Bone marrow (tissue), 2 donors: Measurements from ENCODE around the gene PWP2.
"Not testable (repeated sequence)": the region's sequence is repeated elsewhere in the genome, so short reads cannot be mapped to it uniquely, and the experiment has no call there.

Experiments used
- DNase-seq, 2 donors: peaks; one replicate each; lab custom pipeline; 2025; lab: John Stamatoyannopoulos, UW

Gene PWP2

DNA sequence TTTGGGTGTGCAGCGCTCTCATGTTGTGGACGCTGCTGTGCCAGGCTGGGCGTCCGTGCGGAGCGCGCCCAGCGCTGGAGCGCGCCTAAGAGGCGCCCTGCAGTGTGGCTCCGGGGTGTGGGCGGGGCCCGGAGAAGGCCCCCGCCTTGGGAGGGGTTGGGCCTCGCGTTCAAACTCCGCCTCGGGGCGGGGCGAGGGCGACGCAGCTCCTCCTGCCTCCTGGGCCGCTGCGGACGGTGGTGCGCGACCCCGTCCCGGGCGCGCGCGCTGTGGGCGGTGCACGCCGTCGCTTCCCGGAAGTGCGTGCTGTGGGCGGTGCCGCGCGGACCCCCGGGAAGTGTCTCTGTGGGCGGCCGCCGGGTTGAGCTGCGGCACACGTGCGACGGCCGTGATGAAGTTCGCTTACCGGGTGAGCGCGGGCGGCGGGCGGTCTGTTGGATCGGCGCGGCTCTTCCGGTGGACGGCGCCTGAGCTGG lies at the start of gene PWP2:
Gene PWP2, plus strand, starts transcription at position 374 of the 476 bp plus-strand sequence. Its CDS starts 18 bp downstream, at position 392.
- DNase-seq: not testable (repeated sequence)

GRCh38 chr21:44057960-44058651 lies 49.1 kb upstream of the PWP2 start:
- DNase-seq: no peak

- no peak for DNase-seq
These were observed 48.6 kb upstream of the PWP2 start for GRCh38 chr21:44058652-44058964.

DNA sequence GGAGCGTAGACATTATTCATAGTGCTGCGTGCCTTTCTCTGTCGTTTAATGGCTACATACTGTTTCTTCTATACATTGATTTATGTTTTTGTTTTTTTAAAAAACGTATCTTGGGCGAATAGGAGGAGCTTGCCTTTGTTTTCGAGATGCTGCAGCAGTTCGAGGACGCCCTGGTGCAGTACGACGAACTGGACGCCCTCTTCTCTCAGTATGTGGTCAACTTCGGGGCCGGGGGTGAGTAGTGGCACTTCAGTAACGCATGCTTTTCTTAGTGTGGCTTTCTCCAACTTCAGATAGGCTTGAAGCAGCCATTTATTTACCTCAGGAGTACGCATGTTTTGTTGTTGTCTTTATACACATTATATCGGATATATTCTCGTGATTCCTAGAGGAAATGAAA lies 48.2 kb upstream of the PWP2 start:
- DNase-seq: no peak

DNA sequence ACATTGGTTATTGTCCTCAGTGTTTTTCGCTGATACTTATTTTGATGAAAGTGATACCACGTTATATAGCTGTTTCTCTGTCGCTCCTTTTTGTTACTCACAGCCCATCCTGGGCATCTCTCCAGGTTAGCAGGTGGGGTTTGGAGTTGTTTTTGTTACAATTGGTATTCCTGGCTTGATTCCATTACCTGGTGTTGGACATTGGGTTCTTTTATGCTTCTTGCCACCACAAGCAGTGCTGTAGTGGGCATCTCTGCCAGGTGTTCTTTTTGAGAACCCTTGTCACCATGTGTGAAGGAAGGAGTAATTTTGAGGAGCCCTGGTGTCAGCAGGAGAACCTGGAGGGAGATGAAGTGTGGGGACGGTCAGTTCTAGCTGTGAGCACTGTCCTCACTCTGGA lies 47.5 kb upstream of the PWP2 start:
- no peak for DNase-seq

DNA sequence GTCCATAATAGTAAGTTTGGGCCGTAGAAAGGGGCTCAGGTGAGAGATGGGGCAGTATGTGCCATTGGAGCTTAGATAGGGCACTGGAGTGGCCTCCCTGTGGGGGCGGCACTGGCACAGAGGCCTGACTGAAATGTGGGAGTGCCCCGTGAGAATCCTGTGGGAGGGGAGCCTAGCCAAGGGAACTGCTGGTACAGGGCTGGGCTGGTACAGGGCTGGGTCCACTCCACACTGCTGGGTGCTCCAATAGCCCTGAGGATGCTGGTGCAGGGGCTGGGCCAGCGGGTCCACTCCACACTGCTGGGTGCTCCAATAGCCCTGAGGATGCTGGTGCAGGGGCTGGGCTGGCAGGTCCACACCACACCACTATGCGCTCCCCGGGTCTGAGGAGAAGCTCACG lies 44.8 kb upstream of the PWP2 start:
- DNase-seq: no peak

- DNase-seq: no peak
These were observed 43.9 kb upstream of the PWP2 start for GRCh38 chr21:44063151-44063912.

- no peak for DNase-seq
These were observed 42.3 kb upstream of the PWP2 start for GRCh38 chr21:44064852-44065403.

GRCh38 chr21:44065428-44065827 lies 41.8 kb upstream of the PWP2 start:
- DNase-seq: peak in 1 of 2 donors; percentile 74

DNA sequence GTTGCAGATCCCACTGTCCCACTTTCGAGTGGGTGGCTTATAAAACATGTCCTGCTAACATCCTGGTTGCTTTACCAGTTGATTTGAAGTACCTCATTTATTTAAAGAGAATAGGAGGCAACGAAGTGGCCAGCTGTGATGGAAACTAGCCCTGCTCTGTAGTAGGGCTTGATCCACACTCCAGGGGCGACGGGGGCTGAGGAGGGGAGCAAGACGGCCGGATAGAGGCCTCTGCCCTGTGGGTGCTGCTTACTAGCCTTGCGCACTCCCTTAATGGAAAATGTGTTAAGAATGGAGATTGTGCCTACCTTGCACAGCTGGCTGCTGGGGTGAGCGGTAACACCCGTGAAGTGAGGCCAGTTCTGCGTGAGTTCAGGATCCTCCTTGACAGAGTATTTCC lies 41.1 kb upstream of the PWP2 start:
- no peak for DNase-seq

DNA sequence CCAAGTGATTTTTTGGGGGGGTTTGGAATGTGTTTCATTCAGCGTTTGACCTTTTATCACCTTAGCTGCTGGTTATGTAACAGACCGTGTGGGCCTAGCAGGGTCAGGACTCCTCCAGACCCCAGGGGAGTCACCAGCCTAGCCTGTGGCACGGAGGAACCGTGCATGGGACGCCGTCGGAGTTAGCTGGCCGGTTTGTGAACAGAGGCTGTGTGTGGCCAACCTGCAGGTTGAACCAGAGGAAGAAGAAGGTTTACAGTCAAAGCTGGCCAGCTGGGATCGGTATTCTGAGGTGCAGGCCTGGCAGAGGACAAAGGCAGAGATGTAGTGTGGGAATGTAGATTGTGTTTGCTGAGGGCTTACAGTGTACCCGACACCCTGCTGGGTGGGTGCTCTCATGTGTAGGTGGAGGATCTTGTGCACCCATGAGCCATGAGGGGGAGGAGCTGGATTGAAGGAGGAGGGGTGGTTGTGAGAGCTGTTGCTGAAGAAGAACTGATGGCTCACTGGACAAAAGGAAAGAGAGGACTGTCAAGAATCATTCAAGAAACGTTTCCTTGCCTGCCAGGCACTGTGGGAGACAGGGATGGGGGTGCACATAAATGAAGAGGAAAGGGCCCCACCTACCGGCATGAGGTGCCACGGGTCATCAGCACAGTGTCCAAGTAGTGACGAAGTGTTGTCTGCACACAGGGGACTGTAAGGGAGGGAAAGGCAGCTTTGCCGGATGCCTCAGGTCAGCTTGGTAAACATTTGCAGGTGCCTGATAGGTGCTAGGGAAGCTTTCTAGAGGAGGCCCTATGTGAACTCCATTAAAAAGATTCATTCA lies 40.0 kb upstream of the PWP2 start:
- no peak for DNase-seq

GRCh38 chr21:44070391-44070790 lies 36.8 kb upstream of the PWP2 start:
- DNase-seq: no peak

DNA sequence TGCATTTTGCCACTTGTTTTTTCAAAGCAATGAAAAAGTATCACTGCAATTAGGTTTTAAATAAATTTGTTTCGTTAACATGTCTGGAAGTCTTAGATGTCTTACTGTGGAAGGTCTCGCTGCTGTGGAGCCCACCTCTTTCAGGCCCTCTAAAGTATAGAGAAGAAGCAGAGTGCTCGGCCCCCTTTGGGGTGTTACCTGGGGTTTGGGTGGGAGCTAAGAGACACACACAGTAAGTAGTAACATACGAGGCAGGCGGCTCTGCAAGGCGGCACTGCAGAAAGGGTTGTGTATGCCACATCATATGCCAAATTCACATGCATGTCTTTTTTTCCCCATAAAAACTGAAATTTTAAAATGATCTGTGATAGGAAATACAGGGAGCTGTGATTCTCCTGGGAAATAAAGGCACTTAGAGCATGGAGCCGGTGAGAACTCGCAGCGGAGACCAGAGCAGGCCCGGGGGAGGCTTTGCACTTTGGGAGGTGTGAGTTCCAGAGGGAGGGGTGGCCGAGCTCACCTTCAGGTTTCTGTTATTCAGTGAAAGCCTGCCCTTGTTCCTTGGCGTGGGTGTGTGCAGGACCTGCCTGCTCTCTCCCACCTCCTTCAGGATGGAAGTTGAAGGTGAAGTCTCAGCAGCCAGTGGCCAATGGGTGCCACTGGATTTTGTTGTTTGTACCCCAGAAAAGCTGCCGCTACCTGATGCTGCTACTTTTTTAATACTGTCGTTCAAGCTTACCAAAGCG lies 35.7 kb upstream of the PWP2 start:
- DNase-seq: no peak

DNA sequence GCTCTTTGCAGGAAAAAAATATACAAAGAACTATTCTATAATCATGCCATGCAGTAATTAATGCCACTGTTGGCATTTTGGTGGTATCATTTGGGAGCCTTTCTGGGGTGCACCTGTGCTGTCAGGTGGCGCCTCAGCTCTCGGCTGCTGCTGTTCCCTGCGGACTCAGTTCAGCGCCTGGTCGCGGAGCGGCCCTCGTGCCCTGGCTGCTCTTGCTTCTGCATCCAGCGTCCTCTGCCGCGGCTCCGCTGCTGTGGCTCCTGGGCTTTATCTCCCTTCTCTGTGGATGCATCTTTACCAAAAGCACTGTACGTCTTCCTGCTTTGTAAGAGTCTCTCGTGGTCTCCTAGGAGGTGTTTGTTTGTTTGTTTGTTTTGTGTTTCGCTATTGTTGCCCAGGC lies 35.1 kb upstream of the PWP2 start:
- DNase-seq: no peak

GRCh38 chr21:44074315-44074958 lies 32.8 kb upstream of the PWP2 start:
- DNase-seq: no peak

GRCh38 chr21:44076316-44076715 lies 30.9 kb upstream of the PWP2 start:
- no peak for DNase-seq

DNA sequence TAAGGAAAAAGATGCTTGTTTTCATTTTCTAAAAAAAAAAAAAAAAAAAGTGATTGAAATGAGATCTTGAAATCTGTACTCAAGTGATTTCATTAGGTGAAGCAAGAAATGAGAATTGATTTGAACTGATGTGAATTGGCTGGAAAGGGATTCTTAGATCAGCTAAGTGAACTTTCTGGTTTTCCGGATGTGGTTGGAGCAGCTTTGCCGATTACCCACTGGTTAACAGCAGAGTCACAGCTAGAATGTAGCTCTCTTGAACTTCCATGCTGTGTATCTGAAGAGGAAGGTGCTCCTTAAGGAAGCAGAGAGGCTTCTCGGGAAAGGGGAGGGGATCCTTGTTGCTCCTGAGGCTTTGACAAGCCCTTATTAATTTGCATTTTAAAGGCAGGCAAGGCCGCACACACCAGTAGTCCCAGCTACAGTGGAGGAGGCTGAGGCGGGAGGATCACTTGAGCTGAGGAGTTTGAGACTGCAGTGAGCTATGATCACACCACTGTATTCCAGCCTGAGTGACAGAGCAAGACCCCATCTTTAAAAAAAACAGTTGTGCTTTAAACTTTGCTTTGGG lies 28.7 kb upstream of the PWP2 start:
- DNase-seq: no peak

- no peak for DNase-seq
These were observed 27.8 kb upstream of the PWP2 start for GRCh38 chr21:44079446-44079845.

DNA sequence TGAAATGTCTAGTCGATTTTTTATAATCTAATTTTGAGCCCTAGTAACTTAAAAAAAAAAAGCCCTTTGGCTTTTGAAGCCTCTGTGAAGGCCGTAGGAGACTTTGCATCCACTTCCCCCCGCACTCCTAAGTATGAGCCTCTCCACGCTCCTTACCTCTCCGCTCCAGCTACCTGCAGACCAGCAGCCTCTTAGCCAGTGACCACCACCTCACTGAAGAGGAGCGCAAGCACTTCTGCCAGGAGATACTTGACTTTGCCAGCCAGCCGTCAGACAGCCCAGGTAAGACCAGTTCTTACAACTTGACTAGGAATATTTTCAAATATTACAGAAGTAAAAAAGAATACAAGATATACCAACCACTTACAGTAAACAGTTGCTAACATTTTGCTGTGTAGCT lies 27.4 kb upstream of the PWP2 start:
- no peak for DNase-seq

DNA sequence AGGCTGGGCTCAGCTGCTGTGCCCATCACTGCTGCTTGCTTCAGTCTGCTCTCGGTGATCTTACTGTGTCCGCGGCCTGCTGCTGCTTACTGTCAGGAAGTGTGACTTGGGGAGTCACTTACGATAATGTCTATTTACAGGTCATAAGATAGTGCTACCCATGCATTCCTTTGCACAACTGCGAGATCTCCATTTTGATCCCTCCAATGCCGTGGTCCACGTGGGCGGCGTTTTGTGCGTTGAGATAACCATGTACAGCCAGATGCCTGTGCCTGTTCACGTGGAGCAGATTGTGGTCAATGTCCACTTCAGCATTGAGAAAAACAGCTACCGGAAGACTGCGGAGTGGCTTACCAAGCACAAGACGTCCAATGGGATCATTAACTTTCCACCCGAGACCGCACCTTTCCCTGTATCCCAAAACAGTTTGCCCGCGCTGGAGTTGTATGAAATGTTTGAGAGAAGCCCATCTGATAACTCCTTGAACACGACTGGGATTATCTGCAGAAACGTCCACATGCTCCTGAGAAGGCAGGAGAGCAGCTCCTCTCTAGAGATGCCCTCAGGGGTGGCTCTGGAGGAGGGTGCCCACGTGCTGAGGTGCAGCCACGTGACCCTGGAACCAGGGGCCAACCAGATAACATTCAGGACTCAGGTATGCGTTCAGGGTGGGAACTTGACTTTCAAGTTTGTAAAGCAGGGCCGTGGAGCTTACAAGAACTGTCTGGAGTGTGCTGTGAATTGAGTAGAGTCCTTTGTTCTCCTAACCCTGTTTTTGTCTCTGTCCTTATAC lies 24.4 kb upstream of the PWP2 start:
- DNase-seq: no peak
